Left lung (tissue), 10 donors: ENCODE data around the gene ABTB2. TPM values are rescaled to one million over a fixed set of nuclear protein-coding genes. Genes with fewer than 3 reads are reported as not detected.

Experiments
- ATAC-seq: fragments of 200-7000 bp; cut with Tn5 transposase; one replicate; pipeline ENCODE4 v1.9.1; 2020; ENCODE audit warnings: moderate library complexity
- DNase-seq, 4 donors: peaks; one replicate each; pipeline ENCODE4 v3.0.0-alpha.2; 2013 to 2020
- H3K27ac ChIP-seq, 2 donors: fragments of 200-600 bp; sonication (generic) in 1 of 2; one replicate each; pipeline versions ENCODE4 v1.5.0 to v1.8.0; 2020 to 2021
- H3K27me3 ChIP-seq, 2 donors: fragments of 200-600 bp; sonication (generic) in 1 of 2; one replicate each; pipeline versions ENCODE4 v1.5.0 to v1.8.0; 2020 to 2021
- H3K36me3 ChIP-seq, 2 donors: fragments of 200-600 bp; sonication (generic) in 1 of 2; one replicate each; pipeline versions ENCODE4 v1.5.0 to v1.8.0; 2020 to 2021
- H3K4me1 ChIP-seq, 2 donors: fragments of 200-600 bp; one replicate each; pipeline ENCODE4 v1.8.0; 2021
- H3K4me3 ChIP-seq, 2 donors: fragments of 200-600 bp; sonication (generic) in 1 of 2; one replicate each; pipeline versions ENCODE4 v1.5.0 to v1.8.0; 2020 to 2021; ENCODE audit warnings: mild to moderate bottlenecking in 1 of 2
- H3K9me3 ChIP-seq, 2 donors: fragments of 200-600 bp; sonication (generic) in 1 of 2; one replicate each; pipeline versions ENCODE4 v1.5.0 to v1.8.0; 2020 to 2021
- intact Hi-C, 2 donors: fragments of 100-400 bp; cut with DNase I; formaldehyde crosslinking; loops; one replicate each; pipeline versions ENCODE4 v1.11.2 to v1.14.2; 2022
- polyA plus RNA-seq, 6 donors: library from polyadenylated mRNA; unstranded; fragments of 120-200 nt; gene quantifications; one replicate each; pipeline ENCODE4 v1.2.1, GENCODE V29; 2013; ENCODE audit not compliant: insufficient read length in 6 of 6
- total RNA-seq, 2 donors: library from RNA; stranded (reverse); fragmentation: NEBNext Ultra II Directional; extraction: Animal tissue kit (Norgen Biotek cat#: 25700); gene quantifications; one replicate each; pipeline ENCODE4 v1.2.1, GENCODE V29; 2021
- TF ChIP-seq, protein P1 (sequence below), 2 donors: fragments of 200-600 bp; sonication (generic) in 1 of 2; IDR thresholded peaks; one replicate each; pipeline versions ENCODE4 v1.5.0 to v1.8.0; 2021; ENCODE audit warnings: antibody characterized with exemption in 2 of 2
- donor health status: DM: no; HTN: yes; CAD: no.
- donor health status: DM: no; HTN: no; CAD: no.

ABTB2 gene
- total and polyA plus RNA-seq, 8 donors, result 2.4 to 6.9 (median 4.8) TPM

- no peak for ATAC-seq
- Histone ChIP-seq H3K36me3 (peaks cover 0 to 8% of the 10 kb centered on the region in 2 donors), H3K27ac (no peak overlapping the region), H3K4me3 (no peak overlapping the region), H3K9me3 (no peaks in the 10 kb centered on the region), H3K27me3 (no peaks in the 10 kb centered on the region), H3K4me1 (no peaks in the 10 kb centered on the region)
- intact Hi-C loops, result no loop called here
- DNase-seq, result no peak
- TF ChIP-seq, protein P1, sequence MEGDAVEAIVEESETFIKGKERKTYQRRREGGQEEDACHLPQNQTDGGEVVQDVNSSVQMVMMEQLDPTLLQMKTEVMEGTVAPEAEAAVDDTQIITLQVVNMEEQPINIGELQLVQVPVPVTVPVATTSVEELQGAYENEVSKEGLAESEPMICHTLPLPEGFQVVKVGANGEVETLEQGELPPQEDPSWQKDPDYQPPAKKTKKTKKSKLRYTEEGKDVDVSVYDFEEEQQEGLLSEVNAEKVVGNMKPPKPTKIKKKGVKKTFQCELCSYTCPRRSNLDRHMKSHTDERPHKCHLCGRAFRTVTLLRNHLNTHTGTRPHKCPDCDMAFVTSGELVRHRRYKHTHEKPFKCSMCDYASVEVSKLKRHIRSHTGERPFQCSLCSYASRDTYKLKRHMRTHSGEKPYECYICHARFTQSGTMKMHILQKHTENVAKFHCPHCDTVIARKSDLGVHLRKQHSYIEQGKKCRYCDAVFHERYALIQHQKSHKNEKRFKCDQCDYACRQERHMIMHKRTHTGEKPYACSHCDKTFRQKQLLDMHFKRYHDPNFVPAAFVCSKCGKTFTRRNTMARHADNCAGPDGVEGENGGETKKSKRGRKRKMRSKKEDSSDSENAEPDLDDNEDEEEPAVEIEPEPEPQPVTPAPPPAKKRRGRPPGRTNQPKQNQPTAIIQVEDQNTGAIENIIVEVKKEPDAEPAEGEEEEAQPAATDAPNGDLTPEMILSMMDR (IDR thresholded peaks at IDR 0.05), result no peak
Measured at GRCh38 chr11:34160791-34161190, 197.0 kb downstream of the ABTB2 start.

DNA sequence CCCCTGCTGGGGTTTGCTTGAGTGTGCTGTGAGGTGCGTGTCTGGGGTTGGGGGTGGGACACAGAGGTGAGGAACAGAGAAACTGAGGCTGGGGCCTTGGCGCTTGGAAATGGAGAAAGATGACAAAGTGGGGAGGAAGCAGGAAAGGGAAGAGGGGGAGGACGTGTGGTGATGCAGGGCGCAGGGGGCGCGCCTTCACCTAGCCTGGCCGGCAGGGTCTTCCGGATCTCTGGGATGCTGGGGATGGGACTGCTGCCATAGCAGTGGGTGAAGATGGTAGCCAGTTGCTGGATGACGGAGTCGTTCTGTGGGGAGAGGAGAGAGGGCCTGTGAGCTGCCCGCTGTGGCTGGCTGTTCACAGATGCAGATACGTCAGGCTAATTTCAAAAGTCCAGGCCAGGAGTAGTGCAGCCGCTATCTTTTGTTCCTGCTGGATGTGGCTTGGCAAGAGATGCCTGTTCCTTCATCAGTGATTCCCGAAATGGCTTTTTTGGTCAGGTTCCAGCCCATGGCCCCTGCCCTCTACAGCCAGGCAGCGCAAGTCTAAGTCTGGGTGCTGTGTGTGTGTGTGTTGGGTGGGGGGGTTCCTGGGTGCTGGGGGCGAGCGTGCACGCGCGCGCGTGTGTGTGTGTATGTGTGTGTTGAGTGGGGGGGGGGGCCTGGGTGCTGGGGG, 197.6 kb downstream of the ABTB2 start:
- intact Hi-C loops, result no loop called here
- Histone ChIP-seq H3K9me3 (no peaks in the 10 kb centered on the region), H3K4me1 (no peaks in the 10 kb centered on the region), H3K4me3 (no peak overlapping the region), H3K27me3 (no peaks in the 10 kb centered on the region), H3K36me3 (peaks cover 0 to 14% of the 10 kb centered on the region in 2 donors), H3K27ac (no peak overlapping the region)
- TF ChIP-seq, protein P1 (IDR thresholded peaks at IDR 0.05), result no peak
- ATAC-seq (no peak), DNase-seq (no peak)

DNA sequence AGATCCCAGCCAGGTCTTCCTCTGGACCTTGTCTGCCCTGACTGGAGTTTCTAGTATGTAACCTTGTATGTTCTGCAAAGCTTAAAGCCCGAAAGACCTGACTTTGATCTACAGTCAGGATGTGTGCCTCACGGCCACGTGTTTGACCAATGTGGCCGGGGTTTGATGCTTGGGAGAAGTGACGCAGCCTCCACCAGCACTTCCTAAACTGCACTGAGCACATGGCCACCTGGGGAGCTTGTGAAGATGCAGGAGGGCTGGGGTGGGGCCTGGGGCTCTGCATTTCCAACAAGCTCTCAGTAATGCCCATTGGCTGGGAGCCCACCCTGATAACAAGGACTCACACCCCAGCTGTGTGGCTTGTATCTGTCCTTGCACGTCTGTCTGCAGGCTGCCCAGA, 199.1 kb downstream of the ABTB2 start:
- DNase-seq (peak in 1 of 4 donors; percentile 20), ATAC-seq (no peak)
- H3K4me3 ChIP-seq, result no peak overlapping the region
- no peak overlapping the region for H3K27ac ChIP-seq
- H3K27me3 ChIP-seq, result no peaks in the 10 kb centered on the region
- intact Hi-C loops, result no loop called here
- H3K36me3 ChIP-seq, result peaks cover 0 to 19% of the 10 kb centered on the region in 2 donors
- TF ChIP-seq, protein P1 (IDR thresholded peaks at IDR 0.05), result no peak
- peaks cover 0 to 13% of the 10 kb centered on the region in 2 donors for H3K4me1 ChIP-seq
- H3K9me3 ChIP-seq, result no peaks in the 10 kb centered on the region

DNA sequence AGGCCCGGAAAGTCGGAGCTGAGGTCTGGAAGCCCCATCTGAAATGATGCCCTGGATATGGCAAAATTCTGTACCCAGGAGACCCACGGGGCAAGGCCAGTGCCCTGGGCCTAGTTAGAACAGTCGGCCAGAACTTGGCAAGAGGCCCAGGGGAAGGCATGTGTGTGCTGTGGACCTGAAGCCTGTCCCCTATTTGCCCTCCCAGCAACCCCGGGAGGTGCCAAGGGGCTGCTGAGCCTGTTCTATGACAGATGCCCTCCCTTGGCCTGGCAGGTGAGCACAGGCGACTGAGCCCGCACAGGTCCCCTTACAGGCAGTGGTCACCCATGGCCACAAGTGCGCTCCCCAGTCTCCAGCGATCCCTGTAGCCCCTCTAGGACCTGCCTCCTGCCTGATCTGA, 200.6 kb downstream of the ABTB2 start:
- ATAC-seq, result no peak
- Histone ChIP-seq H3K27me3 (no peaks in the 10 kb centered on the region), H3K36me3 (peaks cover 0 to 31% of the 10 kb centered on the region in 2 donors)

DNA sequence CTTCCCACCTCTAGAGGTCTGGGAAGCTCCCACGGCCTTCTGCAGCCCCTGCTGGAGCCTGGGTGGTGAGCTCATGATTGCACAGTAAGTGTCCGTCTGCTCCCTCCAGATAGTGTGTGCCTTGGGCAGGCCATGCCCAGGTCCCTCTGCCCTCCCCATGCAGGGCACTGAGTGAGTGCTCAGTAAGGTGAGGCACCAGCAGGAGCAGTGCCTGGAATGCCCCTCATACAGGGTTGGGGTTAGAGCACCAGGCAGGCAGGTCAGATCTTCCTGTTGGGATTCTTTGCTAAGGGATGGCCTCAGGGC, 202.1 kb downstream of the ABTB2 start:
- H3K27ac ChIP-seq, result no peak overlapping the region
- peak; percentile 15 for ATAC-seq

More for the DNA sequence above, 200.6 kb downstream of the ABTB2 start:
- H3K4me3 ChIP-seq, result no peak overlapping the region
- TF ChIP-seq, protein P1 (IDR thresholded peaks at IDR 0.05), result no peak
- intact Hi-C loops, result no loop called here
- H3K9me3 ChIP-seq, result no peaks in the 10 kb centered on the region
- no peak overlapping the region for H3K27ac ChIP-seq
- H3K4me1 ChIP-seq, result peaks cover 0 to 19% of the 10 kb centered on the region in 2 donors
- peak in 1 of 4 donors; percentile 61 for DNase-seq

More for the DNA sequence above, 202.1 kb downstream of the ABTB2 start:
- Histone ChIP-seq H3K27me3 (no peaks in the 10 kb centered on the region), H3K36me3 (peaks cover 0 to 46% of the 10 kb centered on the region in 2 donors), H3K4me3 (no peak overlapping the region), H3K9me3 (no peaks in the 10 kb centered on the region), H3K4me1 (peaks cover 0 to 19% of the 10 kb centered on the region in 2 donors)
- intact Hi-C loops, result no loop called here
- DNase-seq, result no peak
- TF ChIP-seq, protein P1 (IDR thresholded peaks at IDR 0.05), result no peak
